CMK (cell line): ENCODE measurements around the gene RSL1D1.
A peak's percentile ranks its signal among the peaks of the same experiment; 100 is the strongest.
"Not testable (repeated sequence)": the region's sequence is repeated elsewhere in the genome, so short reads cannot be mapped to it uniquely, and the experiment has no call there.

Experiments
- DNase-seq: peaks from one replicate; pipeline ENCODE4 v3.0.0-alpha.2; 2010; ENCODE audit warnings: low read depth

RSL1D1 gene

DNA sequence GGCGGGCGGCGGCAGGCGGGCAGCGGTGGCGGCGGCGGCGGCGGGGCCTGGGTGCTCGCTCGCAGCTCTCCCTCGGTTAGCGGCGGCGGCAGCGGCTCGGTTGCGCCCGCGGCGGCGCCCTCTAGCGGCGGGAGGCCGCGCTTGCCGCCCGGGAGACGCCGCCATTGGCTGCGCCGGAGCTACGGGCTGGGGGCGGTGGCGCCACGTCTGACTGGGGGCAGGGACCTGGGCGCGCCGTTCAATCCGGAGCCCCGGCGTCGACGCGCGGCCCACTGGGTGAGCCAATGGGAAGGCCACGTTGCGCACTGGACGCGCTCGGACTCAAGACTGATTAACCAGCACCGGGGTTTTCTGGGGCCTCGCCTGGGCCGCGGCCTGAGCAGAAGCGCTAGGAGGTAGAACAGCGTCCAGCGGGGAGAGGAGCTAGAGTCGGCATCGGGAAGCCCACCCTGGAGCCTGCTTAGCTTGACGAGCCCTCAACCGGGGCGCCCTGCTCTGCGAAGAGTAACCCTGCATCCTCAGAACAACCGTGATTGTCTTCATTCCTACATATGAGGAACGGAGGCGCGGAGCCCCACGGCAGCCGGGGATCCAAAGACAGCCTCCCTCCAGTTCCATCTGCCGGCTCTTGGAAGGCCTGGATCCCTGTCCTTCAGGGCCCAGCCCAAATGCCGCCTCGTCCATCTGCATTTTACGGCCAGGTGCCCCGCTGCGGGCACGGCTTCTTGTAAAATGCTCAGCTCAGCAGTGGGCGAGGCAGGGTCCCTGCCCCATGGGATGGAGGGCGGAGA, 54.0 kb downstream of the RSL1D1 start, which contains the start of gene ZC3H7A:
TSS of gene ZC3H7A (minus strand) at position 93 of the 791 bp plus-strand sequence. CDS start 14,904 bp downstream, outside the sequence.
- peak; percentile 90 for DNase-seq

DNA sequence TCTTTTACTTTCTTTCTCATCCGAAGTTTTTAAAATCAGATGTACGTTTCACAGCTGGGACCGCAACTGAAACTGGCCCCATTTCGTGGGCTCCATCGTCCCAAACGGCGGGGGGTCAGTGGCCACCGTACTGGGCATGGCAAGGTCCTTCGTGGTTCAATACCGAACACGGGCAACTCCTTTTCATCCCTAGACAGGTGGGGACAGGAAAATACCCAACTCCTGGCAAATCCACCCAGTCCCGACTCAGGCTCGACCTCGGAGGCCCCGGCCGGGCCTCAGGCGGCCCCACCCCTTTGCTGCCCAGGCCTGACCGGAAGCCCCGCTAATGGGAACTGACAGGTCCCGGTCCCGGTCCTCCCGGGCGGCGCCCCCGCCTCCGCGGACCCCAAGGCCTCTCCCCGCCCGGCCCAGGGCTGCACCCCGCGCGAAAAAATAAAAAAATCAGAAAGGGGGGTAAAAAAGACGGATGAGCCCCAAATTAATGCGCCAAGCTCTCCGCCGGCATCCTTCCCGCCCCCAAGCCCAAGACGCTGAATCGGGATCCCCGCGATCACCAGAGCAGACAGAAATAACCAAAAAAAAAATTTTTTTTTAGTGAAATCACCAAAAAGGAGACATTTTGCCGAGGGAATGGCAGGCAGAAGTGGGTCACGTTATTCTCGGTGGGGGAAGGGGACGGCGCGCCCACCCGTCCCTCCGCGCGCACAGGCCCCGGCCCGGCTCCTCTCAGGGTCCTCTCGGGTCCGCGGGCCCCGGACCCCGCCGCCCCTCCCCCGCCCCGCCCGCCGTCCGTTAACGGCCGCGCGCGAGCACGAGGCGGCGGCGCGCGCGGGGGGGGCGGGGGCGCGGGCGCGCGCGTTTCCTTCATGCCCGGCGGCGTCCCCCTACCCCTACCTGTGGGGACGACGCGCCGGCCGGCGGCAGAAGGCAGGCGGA, 54.8 kb downstream of the RSL1D1 start:
- no peak for DNase-seq

DNA sequence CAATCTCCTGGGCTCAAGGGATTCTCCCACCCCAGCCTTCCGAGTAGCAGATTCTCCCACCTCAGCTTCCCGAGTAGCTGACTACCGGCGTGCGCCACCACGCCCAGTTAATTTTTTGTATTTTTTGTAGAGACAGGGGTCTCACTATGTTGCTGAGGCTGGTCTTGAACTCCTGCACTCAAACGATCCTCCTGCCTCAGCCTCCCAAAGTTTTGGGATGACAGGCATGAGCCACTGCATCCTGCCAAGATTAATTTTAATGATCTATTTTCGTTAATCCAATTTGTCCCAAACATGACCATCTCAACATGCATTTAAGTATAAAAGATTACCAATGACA, 55.5 kb downstream of the RSL1D1 start:
- no peak for DNase-seq

DNA sequence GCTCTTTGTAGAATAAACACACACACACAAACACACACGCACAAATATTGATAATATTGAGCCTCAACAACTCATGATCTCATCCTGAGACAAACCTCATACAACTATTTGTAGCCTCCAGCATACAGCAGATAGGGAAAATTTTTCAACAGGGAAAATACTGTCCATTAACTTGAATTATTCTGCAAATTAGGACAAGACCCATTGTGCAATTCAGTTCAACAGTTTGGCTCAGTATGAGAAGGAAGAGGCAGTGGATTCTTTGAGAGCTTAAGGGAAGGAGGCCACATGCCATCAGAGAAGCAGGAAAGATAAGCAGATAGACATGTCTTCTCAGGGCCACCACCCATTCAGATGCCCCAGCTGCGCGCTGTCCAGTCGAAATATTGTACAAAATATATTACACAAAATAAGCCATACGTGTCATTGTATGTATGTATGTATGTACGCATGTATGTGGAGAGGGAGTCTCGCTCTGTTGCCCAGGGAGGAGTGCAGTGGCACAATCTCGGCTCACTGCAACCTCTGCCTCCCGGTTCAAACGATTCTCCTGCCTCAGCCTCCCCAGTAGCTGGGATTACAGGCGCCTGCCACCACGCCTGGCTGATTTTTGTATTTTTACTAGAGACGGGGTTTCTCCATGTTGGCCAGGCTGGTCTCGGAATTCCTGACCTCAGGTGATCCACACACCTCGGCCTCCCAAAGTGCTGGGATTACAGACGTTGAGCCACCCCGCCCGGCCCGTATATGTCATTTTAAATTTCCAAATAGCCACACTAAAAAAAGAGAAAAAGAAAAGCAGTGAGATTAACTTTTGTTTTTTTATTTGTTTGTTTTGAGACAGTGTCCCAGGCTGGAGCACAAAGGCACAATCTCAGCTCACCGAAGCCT, 56.1 kb downstream of the RSL1D1 start:
- DNase-seq, result no peak

DNA sequence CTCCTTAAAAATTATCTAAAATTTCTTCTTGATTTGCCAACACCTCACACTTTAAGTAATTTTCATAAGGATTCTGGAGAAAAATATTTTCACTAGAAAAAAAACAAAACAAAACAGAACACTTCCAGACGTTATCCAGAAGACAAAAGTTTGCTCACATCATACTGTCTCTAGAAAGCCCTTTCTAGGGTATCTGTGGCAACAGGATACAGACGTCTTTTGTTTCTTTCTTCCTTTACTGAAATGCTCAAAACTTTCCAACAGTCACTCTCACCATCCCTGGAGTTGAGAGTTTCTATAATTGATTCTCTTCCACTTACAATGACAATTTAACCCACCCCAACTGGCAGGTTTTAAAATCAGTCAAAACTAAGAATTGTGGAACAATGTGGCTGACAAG, 56.9 kb downstream of the RSL1D1 start:
- no peak for DNase-seq

DNA sequence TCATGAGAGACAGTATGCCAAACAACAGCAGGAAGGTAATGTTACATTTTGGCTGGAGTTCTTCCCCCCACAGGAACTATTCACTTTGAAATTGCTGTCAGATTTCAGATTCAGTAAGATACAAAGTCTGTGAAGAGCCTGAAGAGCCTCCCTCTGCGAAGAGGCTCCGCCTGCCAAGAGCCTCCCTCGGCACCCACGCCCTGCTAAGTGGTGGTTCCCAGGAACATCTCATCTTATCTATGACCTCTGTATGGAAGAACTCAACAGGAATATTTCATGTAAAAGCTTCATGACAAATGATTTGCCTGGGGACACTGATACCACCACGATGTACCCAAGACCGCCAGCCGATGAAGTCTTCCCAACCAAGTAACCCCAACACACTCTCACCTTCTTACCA, 57.5 kb downstream of the RSL1D1 start:
- no peak for DNase-seq

DNA sequence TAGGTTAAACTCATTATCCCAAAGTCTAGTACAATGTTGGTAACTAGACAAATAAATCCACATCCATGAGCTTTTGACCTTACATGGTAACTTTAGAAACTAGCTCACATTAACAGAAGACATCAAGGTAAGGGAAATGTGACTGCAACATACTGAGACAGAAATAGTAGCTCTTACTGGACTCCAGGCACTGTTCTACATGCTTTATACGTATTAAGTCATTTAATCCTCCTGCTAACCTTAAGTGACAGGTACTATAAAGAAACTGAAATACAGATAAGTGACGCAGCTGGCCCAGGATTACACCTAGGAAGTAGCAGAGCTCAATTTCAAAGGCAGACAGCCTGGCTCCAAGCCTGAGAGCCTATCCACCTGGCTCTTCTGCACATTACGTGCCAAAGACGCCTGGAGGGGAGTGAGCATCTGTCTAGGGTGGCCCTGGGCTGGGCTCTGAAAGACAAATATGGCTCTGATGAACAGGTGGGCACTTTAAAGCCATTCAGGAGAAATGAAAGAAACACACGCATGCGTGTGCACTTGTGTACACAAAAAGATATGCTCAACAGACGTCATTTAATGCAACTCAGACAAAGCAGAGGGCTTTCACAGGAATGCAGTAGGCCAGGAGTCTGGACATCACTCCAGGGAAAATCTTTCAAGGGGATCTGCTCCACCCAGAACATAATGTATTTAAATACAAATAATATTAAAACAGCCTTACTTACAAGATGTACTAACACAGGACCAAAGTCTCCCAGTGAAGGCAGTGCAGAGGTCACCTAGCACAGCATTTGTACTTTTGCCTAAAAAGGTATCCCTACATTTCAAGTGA, 58.7 kb downstream of the RSL1D1 start:
- no peak for DNase-seq

DNA sequence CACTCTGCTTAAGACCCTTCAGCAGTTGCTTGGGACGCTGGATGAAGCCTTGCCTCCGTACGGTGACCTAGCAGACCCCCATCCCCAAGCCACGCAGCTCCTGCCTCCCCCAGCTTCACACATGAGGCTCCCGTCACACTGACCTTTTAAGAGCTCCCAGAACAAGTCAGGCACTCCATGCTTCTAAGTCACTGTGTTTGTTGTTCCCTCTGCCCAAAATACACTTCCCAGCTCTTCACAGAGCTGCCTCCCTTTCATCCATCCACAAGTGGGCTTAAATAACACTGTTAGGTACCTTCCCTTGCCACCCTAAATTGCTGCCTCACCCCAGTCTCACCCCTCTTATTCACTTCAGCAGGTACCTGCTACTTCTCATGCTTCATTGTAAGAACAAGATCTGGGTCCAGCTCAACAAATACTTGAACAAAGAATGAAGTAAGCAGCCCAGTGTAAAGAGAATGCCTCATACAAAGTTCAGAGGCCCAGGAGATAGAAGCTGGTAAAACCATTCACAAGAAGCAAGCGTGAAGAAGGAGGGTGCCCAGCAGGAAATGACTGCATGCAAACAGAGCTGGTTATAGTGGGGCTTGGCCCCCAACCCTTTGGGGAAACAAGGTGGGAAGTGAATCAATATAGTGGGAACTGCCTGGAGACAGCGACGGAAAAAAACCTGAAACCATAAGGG, 60.1 kb downstream of the RSL1D1 start:
- DNase-seq, result no peak

DNA sequence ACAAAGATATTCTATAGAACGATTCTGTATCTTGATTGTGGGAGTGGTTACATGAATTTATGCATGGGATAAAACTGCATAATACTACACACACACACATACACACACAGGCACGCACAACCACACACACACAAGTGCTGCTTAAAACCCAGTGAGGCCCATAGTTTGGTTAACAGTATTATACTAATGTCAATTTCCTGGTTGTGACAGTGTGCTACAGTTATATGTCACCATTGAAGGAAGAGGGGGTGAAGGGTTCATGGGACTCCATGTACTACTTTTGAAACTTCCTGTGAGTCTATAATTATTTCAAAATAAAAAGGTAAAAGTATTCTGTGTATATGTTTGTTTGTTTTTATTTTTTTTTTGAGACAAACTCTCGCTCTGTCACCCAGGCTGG, 62.4 kb downstream of the RSL1D1 start:
- DNase-seq, result no peak

DNA sequence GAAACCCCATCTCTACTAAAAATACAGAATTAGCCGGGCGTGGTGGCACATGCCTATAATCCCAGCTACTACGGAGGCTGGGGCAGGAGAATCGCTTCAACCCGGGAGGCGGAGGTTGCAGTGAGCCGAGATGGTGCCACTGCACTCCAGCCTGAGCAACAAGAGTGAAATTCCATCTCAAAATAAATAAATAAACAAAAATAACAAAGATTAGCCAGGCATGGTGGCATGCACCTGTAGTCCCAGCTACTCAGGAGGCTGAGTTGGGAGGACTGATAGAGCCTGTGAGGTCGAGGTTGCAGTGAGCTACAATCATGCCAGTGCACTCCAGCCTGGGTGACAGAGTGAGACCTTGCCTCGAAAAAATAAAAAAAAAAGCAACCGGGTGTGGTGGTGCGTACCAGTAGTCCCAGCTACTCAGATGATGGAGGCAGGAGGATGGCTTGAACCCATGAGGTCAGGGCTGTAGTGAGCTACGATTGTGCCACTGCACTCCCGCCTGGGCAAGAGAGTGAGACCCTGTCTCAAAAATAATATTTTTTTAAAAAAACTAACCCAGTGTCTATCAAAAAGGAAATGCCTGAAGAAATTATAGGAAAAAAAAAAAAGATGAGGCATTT, 66.3 kb downstream of the RSL1D1 start:
- DNase-seq, result not testable (repeated sequence)

DNA sequence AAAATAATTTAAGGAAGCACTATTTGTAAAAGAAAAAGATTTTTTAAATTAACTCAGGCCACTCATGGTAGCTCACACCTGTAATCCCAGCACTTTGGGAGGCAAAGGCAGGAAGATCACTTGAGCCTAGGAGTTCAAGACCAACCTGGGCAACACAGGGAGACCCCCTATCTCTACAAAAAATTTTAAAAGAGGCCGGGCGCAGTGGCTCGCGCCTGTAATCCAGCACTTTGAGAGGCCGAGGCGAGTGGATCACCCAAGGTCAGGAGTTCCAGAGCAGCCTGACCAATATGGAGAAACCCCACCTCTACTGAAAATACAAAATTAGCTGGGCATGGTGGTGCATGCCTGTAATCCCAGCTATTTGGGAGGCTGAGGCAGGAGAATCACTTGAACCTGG, 67.0 kb downstream of the RSL1D1 start:
- not testable (repeated sequence) for DNase-seq

DNA sequence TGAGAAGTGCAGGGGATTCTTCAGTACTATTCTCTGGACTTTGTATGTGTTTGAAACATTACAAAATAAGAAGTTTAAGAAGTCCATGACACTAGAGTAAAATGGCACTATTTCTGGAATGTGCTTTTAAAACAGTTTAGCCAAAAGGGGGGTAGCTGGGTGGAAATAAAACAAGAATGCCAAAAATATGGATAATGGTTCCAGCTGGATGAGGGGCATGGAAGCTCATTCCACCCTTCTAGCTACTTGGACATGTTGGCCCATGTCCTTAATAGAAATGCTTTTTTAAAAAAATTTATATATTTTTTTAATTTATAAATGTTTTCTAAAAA, 67.3 kb downstream of the RSL1D1 start:
- no peak for DNase-seq
